GM03348 (cell line): ENCODE data around the gene C10orf90.

ENCODE experiments used
- DNase-seq: peaks from one replicate; pipeline ENCODE4 v3.0.0; 2012; ENCODE audit warnings: low spot score

C10orf90 gene

GRCh38 chr10:126674741-126675515 is 4.4 kb upstream of the C10orf90 start:
- DNase-seq = no peak

GRCh38 chr10:126673565-126673964 is 3.1 kb upstream of the C10orf90 start:
- no peak for DNase-seq

DNA sequence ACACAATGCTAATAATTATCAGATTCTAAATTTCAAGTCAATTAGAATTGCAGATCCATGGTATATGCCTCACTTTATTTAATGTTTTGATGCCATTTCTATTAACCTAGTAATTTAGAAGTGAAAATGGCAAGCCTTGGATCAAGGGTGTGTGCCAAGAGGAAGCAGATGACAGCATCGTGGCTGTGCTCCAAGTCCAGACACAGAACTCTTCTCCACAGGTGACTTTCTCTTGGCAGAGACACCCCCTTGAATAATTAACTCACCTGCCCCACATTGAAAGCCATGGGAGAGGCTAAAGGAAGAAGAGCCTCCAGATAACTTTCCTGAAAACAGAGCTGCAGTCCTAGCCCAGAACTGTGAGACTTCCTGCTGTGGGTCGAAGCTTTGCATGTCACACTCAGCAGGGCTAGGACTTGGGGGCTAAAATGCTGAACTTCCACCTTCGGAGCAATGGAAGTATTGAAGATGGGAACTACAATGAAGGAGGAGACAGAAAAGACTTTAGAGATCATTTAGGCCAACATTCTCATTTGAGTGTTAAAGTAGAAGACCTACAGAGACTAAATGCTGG is 996 bp upstream of the C10orf90 start:
- no peak for DNase-seq

DNA sequence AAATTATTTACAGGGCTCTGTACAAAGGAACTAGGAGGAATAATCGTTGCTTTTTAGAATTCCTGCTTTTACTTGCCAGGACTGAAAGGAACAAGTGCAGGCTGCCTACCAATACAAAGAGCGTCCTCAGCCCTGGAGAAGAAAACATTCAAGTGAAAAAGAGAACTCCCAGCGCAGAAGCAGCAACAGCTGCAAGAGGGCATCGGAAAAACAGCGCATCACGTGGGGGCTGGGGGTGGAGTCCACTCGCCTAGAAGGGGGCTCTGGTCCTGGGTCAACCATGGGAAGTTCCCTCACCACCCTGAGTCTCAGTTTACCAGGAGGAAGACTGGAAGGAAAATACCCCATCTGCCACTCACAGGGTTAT is 385 bp upstream of the C10orf90 start:
- no peak for DNase-seq

DNA sequence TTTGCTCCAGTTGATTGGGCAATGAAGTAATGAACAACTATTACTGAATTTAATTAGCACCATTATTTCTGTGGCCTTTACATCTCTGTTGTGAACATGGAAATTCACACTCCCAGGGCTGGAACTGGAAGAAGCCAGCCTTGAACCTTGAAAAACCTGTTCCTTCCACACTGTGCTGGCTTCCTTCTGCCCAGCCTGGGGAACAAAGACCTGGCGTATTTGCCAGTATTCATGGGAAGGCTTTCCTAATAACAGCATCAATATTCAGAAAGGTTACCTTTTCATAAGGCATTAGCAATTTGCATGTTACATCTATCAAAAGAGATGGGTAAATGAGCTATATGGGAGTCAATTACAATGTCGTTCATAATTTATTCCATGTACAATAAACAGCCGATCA is 1.3 kb downstream of the C10orf90 start:
- no peak for DNase-seq

GRCh38 chr10:126668505-126668904 is 2.0 kb downstream of the C10orf90 start:
- DNase-seq = no peak

DNA sequence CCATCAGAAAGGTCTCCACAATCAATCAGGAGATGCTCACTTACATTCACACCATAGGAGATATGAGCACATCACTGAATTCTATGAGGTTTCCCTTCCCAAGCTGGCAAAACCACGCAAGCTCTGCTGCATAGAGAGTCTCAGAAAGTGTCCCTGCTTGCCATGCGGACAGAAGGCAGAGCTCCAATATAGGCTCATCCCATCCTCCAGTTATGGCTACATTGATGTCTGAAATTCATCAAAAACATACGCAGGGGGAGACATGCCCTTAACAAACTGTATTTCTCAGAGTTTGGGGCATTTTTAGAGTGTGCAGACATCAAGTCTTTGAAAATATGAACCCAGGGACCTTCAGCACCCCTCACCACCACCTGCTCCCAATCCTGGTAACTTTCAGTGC is 2.9 kb downstream of the C10orf90 start:
- DNase-seq = no peak

DNA sequence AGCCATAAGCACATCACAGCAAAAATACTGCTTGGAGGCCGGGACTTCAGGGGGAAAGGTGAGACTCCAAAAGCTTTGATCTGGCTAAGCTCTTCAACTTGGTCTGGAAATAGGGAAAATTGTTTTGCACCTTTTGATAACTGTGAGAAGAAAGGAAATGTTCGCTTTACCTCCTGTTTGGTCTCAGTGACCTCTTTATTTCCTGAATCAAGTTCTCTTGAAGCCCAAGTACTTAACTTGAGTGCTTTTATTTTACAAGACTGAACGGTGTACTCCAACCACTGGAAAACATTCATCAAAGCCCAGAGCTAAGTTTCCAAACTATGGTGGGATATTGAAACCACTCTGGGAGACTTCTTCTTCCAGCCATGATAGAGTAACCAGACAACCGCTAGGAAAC is 5.3 kb downstream of the C10orf90 start:
- no peak for DNase-seq

- peak; percentile 80 for DNase-seq
Measured at GRCh38 chr10:126663880-126664279, 6.6 kb downstream of the C10orf90 start.

DNA sequence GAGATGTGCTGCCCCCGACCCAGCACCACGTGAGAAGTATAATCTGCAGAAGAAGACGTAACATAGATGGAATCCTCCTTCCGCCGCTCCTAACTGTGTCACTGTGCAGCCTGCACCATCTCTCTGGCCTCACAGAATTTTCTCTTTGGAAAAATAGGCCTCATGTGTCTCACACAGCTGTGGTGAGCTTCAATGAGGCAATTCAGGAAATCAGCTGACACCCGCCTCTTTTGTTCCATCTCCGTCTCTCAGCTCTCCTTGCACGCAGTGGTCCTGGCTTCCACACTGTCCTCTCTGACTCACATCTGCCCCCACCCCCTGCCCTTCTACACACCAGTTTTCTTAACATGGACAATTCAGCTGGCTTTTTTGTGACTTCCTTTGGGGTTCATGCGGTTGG is 7.2 kb downstream of the C10orf90 start:
- peak; percentile 90 for DNase-seq

DNA sequence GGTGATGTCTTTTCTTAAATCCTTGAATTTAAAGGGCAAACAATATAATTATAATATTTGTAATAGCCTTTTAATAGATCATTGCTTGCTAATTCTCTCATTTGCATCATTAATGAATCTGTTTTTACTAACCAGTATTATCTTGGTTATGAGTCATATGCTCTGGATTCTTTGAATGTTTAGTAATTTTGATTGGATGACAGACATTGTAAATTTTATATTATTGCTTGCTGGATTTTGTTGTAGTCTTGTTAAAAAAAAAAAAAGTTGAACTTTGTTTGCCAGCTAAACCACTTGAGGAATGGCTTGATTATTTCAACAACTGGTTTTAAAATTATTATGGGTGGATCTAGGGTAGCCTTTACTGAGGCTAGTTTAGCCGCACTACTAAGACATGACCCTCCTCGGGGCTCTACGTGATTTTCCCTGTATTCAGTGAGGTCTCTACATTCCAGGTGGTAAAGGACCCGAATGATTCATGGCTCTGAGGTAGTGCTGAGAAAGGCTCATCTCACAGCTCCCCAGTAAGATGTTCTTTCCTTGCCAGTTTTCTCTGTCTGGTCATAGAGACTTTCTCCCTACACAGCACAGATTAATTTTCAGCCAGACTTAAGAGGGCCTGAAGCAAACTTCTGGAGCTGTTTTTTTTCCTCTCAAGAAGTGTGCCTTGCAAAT is 8.5 kb downstream of the C10orf90 start:
- peak; percentile 72 for DNase-seq

- no peak for DNase-seq
Measured at GRCh38 chr10:126661356-126661755, 9.1 kb downstream of the C10orf90 start.

- no peak for DNase-seq
Measured at GRCh38 chr10:126659750-126660149, 10.7 kb downstream of the C10orf90 start.

- no peak for DNase-seq
Measured at GRCh38 chr10:126658928-126659327, 11.6 kb downstream of the C10orf90 start.

- DNase-seq = no peak
Measured at GRCh38 chr10:126654579-126654978, 15.9 kb downstream of the C10orf90 start.

GRCh38 chr10:126651467-126651866 is 19.0 kb downstream of the C10orf90 start:
- no peak for DNase-seq

DNA sequence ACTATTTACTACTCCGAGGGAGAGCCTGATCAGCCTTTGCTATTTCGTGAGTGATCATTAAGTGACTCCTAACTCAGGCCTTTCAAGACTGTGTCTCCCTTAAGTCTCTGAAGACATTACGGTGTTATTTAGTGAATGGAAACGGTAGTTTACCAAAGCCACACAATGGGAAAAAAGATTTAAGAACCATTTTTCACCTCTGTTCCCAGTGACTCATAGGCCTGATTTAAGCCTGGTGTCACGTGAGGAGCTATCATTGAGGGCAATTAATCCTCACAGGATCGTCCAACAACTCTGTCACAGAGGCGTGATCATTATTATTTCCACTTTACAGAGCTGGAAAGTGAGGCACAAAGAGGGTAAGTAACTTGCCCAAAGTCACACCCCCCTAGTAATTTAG is 20.3 kb downstream of the C10orf90 start:
- no peak for DNase-seq

DNA sequence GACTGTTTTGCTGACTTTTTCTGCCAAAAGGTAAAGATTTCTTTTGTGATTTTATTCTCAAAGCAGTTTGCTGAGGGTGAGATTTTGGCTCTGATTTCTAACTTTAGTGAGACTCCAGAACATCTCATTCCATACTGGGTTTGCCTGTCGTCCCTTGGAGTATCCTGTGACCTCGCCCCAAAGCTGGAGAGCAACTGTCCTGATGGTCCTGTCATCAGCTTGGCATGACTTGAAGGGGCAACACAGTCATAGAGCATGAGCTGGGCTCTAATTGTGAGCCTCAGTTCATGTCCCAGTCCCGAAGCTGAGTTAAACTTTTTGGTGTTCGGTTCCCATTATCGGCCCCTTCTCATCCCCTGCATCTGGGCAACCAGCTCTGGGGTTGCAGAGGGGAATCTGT is 23.4 kb downstream of the C10orf90 start:
- no peak for DNase-seq

- DNase-seq = peak; percentile 59
Measured at GRCh38 chr10:126646110-126646509, 24.4 kb downstream of the C10orf90 start.

DNA sequence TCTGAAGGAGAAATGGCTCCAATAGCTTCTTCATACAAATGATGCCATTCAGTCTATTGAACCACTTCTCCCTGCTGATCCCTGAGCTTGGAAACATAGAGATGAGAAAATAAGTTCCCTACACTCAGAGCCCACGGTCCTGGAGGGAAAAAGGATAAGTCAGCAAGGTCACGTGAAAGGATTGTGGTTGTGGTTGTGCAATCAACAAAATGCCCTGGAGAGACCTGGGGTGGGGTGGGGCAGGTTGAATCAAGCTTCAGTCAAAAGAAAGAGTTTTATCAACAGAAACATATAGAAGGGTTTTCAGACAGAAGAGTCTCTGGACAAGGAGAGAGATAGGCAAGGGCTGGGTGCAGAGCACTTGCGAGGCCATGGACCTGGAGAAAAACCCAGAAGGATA is 30.1 kb downstream of the C10orf90 start:
- peak; percentile 50 for DNase-seq

DNA sequence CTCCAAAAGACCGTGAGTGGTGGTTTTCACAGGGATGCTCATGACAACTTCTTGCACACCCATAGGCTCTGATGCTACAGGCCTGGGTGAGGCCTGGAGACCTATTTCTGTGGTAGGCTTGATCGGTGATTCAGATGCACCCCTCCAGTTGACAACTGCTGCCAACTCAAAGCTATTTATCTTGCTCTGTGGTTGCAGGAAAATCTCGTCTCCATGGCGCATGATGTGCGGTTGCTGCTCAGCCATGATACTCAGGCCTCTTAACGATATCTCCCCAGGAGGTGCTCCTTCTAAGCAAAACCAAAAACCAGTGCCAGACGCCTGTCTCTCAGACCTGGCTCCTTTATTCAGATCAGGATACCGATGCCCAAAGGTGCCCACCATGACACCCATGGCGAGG is 31.4 kb downstream of the C10orf90 start:
- no peak for DNase-seq

- DNase-seq = no peak
Measured at GRCh38 chr10:126638542-126638941, 32.0 kb downstream of the C10orf90 start.

DNA sequence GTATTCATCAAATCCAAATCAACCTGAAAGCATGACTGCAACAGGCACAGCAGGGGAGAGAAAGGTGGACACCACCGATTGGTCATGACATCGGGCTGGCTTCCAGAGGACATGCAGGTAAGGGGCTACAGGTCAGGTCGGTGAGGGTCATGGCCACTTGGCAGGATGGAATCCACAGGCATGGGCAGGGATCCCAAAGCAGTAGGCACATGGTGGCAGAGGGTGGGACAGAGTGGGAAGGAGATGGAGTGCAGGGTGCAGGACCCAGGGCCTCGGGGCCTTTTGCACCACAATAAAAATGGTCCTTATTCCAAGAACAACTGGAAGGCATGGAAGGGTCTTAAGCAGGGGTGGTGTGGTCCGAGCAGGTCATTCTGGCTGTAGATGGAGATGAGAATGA is 33.0 kb downstream of the C10orf90 start:
- no peak for DNase-seq

DNA sequence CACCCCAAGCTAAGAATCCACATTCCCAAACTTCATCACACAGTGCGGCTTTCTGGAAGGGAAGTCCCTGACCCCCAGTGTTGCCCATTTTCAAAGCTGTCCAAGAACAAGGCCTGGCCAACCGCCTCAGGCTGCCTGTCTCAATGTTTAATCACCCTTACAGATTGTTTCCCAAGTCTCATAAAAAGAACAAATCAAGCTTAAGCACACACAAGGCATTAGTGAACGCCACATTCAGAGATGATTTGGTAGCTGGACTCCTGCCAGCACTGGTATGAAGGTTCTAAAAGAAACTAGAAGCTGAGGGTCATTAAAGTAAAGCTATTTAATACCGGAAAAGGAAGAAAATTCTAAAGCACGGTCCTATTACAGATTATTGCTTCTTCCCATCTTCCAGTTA is 35.6 kb downstream of the C10orf90 start:
- no peak for DNase-seq
